H1 (cell line): ENCODE data around the gene BBIP1. TPM values are rescaled to one million over a fixed set of nuclear protein-coding genes. Genes with fewer than 3 reads are reported as not detected.

Source experiments
- ASH2L ChIP-seq: fragments of 200-600, 300-600 bp; sonication (generic); IDR thresholded peaks from one replicate; pipeline ENCODE4 v1.7.1; 2017; ENCODE audit warnings: low read length
- BRCA1 ChIP-seq: IDR thresholded peaks from 2 replicates; pipeline ENCODE4 v1.6.1; 2012; ENCODE audit warnings: low read depth, low read length, improper control_type of control experiment
- CHD2 ChIP-seq: IDR thresholded peaks from 2 replicates; pipeline ENCODE4 v1.6.1; 2012; ENCODE audit warnings: low read length, improper control_type of control experiment
- CTCF ChIP-seq, 3 experiments: IDR thresholded peaks; 1 replicate in 2 of 3; 2 replicates in 1 of 3; pipeline versions ENCODE4 v1.5.1 to v1.6.1; 2011; ENCODE audit warnings: low read length in 3 of 3, mild to moderate bottlenecking in 3 of 3, inconsistent platforms in 2 of 3, low read depth in 1 of 3, moderate library complexity in 1 of 3; ENCODE audit not compliant: insufficient read depth in 1 of 3; ENCODE audit errors: control extremely low read depth in 1 of 3
- GABPA ChIP-seq: IDR thresholded peaks from 2 replicates; pipeline ENCODE4 v1.6.1; 2011; ENCODE audit warnings: mild to moderate bottlenecking, low read length, moderate library complexity, borderline replicate concordance; ENCODE audit not compliant: insufficient read depth
- GTF2F1 ChIP-seq: IDR thresholded peaks from 2 replicates; pipeline ENCODE4 v1.6.1; 2012; ENCODE audit warnings: low read depth, low read length, improper control_type of control experiment, borderline replicate concordance
- HDAC2 ChIP-seq, 2 experiments: fragments of 300-600 bp in 1 of 2; sonication (generic) in 1 of 2; IDR thresholded peaks; 2 replicates each; pipeline ENCODE4 v1.6.1; 2011 to 2012; ENCODE audit warnings: low read depth in 2 of 2, low read length in 2 of 2, mild to moderate bottlenecking in 2 of 2, moderate library complexity in 2 of 2, borderline replicate concordance in 1 of 2, inconsistent platforms in 1 of 2
- HDAC6 ChIP-seq: IDR thresholded peaks from one replicate; pipeline ENCODE4 v1.7.1; 2012; ENCODE audit warnings: low read depth, mild to moderate bottlenecking, inconsistent platforms, low read length, moderate library complexity
- JUN ChIP-seq: IDR thresholded peaks from 2 replicates; pipeline ENCODE4 v1.6.1; 2011; ENCODE audit warnings: low read depth, mild to moderate bottlenecking, improper control_type of control experiment, low read length
- KDM5A ChIP-seq: fragments of 200-600 bp; IDR thresholded peaks from 2 replicates; pipeline ENCODE4 v1.7.1; 2012; ENCODE audit warnings: mild to moderate bottlenecking, low read length, inconsistent platforms, mixed read lengths
- MAFK ChIP-seq: IDR thresholded peaks from 2 replicates; pipeline ENCODE4 v1.6.1; 2012; ENCODE audit warnings: low read depth, mild to moderate bottlenecking, improper control_type of control experiment, low read length
- PHF8 ChIP-seq: fragments of 200-600 bp; sonication (generic); conservative IDR thresholded peaks from 2 replicates; pipeline ENCODE4 v1.7.1; 2012; ENCODE audit warnings: low read depth, mild to moderate bottlenecking, inconsistent platforms, low read length, moderate library complexity
- RFX5 ChIP-seq: IDR thresholded peaks from 2 replicates; pipeline ENCODE4 v1.6.1; 2011; ENCODE audit warnings: low read depth, low read length, improper control_type of control experiment, borderline replicate concordance
- SIN3A ChIP-seq, 2 experiments: IDR thresholded peaks in 1 of 2; conservative IDR thresholded peaks in 1 of 2; 2 replicates each; pipeline ENCODE4 v1.6.1; 2011 to 2012; ENCODE audit warnings: low read length in 2 of 2, improper control_type of control experiment in 1 of 2, low read depth in 1 of 2, mild to moderate bottlenecking in 1 of 2
- SIX5 ChIP-seq: IDR thresholded peaks from 2 replicates; pipeline ENCODE4 v1.6.1; 2011; ENCODE audit warnings: mild to moderate bottlenecking, low read depth, low read length
- SP2 ChIP-seq: IDR thresholded peaks from 2 replicates; pipeline ENCODE4 v1.6.1; 2012; ENCODE audit warnings: mild to moderate bottlenecking, low read length, inconsistent platforms
- SRF ChIP-seq: IDR thresholded peaks from 2 replicates; pipeline ENCODE4 v1.6.1; 2011; ENCODE audit warnings: mild to moderate bottlenecking, low read depth, low read length, moderate library complexity
- polyA plus RNA-seq, 7 experiments: library from polyadenylated mRNA; depleted of rRNA in 3 of 7; stranded (reverse) in 5 of 7; unstranded in 2 of 7; fragments of >200 nt in 5 of 7; fragments of 200-250 nt in 2 of 7; gene quantifications; 1 replicate in 5 of 7; 2 replicates in 1 of 7; 4 replicates in 1 of 7; pipeline versions ENCODE4 v1.2.1 to v1.2.3, GENCODE V29; 2011 to 2013; ENCODE audit warnings: missing spikeins in 2 of 7, mixed read lengths in 2 of 7
- total RNA-seq: library from RNA; stranded (reverse); fragmentation: NEBNext Ultra II Directional; extraction: Animal tissue kit (Norgen Biotek cat#: 25700); gene quantifications from 2 replicates; pipeline ENCODE4 v1.2.1, GENCODE V29; 2021
- TF ChIP-seq, protein P1 (sequence below): IDR thresholded peaks from 2 replicates; pipeline ENCODE4 v1.6.1; 2011; ENCODE audit warnings: low read depth, mild to moderate bottlenecking, low read length; ENCODE audit not compliant: insufficient read depth
- TF ChIP-seq, protein P2 (sequence below): IDR thresholded peaks from 2 replicates; pipeline ENCODE4 v1.6.1; 2011; ENCODE audit warnings: low read length, improper control_type of control experiment

The BBIP1 gene
- total and polyA plus RNA-seq, 2 of the 8 experiments (the other 6 are each of a cell fraction or from before 2014, with no cell fraction given) = 8.8 to 19.6 TPM

- TF ChIP-seq, protein P1, sequence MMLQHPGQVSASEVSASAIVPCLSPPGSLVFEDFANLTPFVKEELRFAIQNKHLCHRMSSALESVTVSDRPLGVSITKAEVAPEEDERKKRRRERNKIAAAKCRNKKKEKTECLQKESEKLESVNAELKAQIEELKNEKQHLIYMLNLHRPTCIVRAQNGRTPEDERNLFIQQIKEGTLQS = no peak
- TF ChIP-seq SP2 (no peak), MAFK (no peak), SIX5 (no peak), SIN3A (conservative IDR thresholded peaks at IDR 0.05 in 1 of 2, IDR thresholded peaks at IDR 0.05 in 1 of 2; ENCODE audit: low read depth in 1 of 2, low read length in 2 of 2) (no peak; a peak in 1 of 4 replicates), CHD2 (peak; percentile 68; the same call in 1 of the 2 replicates), RFX5 (peak; percentile 90), GABPA (no peak), CTCF (IDR thresholded peaks at IDR 0.05; ENCODE audit: control extremely low read depth in 1 of 3, insufficient read depth in 1 of 3, low read depth in 1 of 3, low read length in 3 of 3) (no peak), HDAC2 (IDR thresholded peaks at IDR 0.05; ENCODE audit: borderline replicate concordance in 1 of 2, low read depth in 2 of 2, low read length in 2 of 2) (no peak), PHF8 (0 out of 2 replicates have a peak, but pooled peaks have one; percentile 11), HDAC6 (no peak), ASH2L (peak; percentile 82), SRF (no peak), GTF2F1 (no peak), BRCA1 (no peak), JUN (no peak), KDM5A (no peak)
- TF ChIP-seq, protein P2, sequence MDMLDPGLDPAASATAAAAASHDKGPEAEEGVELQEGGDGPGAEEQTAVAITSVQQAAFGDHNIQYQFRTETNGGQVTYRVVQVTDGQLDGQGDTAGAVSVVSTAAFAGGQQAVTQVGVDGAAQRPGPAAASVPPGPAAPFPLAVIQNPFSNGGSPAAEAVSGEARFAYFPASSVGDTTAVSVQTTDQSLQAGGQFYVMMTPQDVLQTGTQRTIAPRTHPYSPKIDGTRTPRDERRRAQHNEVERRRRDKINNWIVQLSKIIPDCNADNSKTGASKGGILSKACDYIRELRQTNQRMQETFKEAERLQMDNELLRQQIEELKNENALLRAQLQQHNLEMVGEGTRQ = peak; percentile 26; the same call in 1 of the 2 replicates
Measured at GRCh38 chr10:110871298-110872084, 47.5 kb downstream of the BBIP1 start, which contains the start of gene PDCD4 (continued).
